Effector memory CD4-positive, alpha-beta T cell (primary cell): ENCODE data around the gene MAML3.

ENCODE experiments used
- DNase-seq, 3 donors: peaks; one replicate each; pipeline ENCODE4 v3.0.0-alpha.2; 2020
- H3K27ac ChIP-seq: 2 replicates; pipeline ENCODE4 v1.7.0; 2013; ENCODE audit warnings: mild to moderate bottlenecking, low read length, moderate library complexity; ENCODE audit not compliant: insufficient read depth, poor library complexity, severe bottlenecking
- H3K27me3 ChIP-seq: replicated peaks from 2 replicates; pipeline ENCODE4 v1.7.0; 2013; ENCODE audit warnings: mild to moderate bottlenecking, low read length; ENCODE audit not compliant: insufficient read depth, control insufficient read depth, poor library complexity, severe bottlenecking
- H3K36me3 ChIP-seq: 2 replicates; pipeline ENCODE4 v1.7.0; 2013; ENCODE audit warnings: mild to moderate bottlenecking, low read length, moderate library complexity; ENCODE audit not compliant: control insufficient read depth, insufficient read depth
- H3K4me1 ChIP-seq: 2 replicates; pipeline ENCODE4 v1.7.0; 2013; ENCODE audit warnings: low read length, mild to moderate bottlenecking; ENCODE audit not compliant: control insufficient read depth, insufficient read depth, poor library complexity, severe bottlenecking
- H3K4me3 ChIP-seq: 2 replicates; pipeline ENCODE4 v1.7.0; 2013; ENCODE audit warnings: low read length, low read depth, mild to moderate bottlenecking; ENCODE audit not compliant: insufficient read depth, poor library complexity, severe bottlenecking
- H3K9me3 ChIP-seq: 2 replicates; pipeline ENCODE4 v1.7.0; 2013; ENCODE audit warnings: mild to moderate bottlenecking, low read length, moderate library complexity; ENCODE audit not compliant: control insufficient read depth

The MAML3 gene

DNA sequence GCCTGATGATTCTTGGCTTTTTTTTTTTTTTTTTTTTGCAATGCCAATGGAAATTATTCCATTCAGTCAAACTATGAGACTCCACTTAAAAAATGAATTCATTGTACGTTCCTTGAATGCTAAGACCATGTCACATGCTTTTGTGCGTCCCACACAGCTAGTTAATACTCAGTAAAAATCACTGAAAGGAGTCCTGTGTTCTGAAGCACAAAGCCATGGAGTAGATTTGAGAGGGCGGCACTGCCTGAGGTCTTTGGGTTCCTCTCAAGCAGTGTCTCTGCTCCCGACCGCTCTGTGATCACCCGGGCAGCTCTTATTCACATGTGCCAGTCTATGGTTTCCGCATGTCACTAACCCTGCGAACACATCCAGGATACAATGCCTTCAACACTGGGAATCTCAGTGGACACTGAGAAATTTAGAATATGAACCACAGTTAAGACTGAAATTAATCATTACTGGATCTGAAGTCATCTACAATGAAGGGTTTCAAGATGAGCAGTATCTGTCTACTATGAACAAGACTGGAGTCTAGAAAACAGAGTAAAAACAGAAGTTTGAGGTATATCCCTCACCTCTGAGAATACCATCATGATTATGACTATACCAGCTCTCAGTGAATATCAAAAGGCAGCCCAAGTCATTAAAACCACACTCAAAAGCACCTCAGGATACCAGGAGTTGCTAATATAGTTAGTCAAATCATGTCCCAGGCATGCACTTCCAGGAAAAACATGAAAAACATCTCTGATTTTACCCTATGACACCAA is 295.4 kb downstream of the MAML3 start:
- Histone ChIP-seq H3K4me1 (no peaks in the 10 kb centered on the region), H3K27me3 (no peaks in the 10 kb centered on the region), H3K36me3 (no peaks in the 10 kb centered on the region), H3K4me3 (no peak overlapping the region), H3K9me3 (no peaks in the 10 kb centered on the region), H3K27ac (no peak overlapping the region)
- no peak for DNase-seq

DNA sequence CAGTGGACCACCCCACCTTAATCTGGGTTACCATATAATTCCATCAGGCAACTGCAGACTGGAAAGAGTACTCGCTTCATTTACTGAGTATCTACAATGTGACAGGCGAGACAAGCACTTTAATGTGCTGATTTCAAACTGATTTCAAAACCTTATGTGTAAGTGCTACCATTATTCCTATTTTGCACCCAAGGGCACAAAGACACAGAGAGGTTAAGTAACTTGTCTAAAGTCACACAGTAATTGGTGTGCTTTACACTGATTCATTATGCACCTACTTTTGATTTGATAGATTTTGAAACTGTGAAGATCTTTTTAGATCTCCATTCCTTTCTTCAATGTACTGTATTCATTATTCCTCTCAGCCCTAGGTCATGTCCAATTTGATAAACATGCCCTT is 296.0 kb downstream of the MAML3 start:
- no peaks in the 10 kb centered on the region for H3K27me3 ChIP-seq
- H3K36me3 ChIP-seq = no peaks in the 10 kb centered on the region
- no peak overlapping the region for H3K4me3 ChIP-seq
- H3K9me3 ChIP-seq = no peaks in the 10 kb centered on the region
- H3K4me1 ChIP-seq = no peaks in the 10 kb centered on the region
- H3K27ac ChIP-seq = no peak overlapping the region
- no peak for DNase-seq

DNA sequence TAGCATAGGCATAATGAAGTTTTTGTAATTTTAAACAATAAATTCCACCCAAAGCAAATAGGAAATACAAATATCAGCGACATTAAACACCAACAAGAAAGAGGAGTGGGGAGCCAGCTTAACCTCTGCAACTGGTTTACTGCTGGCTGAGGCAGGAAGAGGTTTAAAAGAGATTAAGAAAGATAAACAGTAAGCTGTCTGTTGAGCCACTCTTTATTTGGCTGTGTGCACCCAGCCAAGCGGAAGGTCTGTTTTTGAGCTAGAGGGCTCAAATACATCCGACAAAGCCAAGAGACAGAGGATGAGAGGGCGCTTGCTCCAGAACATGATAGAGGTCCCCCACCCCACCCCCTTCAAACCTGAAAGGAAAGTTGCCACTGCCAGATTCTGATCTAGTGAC is 297.0 kb downstream of the MAML3 start:
- DNase-seq = no peak
- H3K9me3 ChIP-seq = no peaks in the 10 kb centered on the region
- no peaks in the 10 kb centered on the region for H3K27me3 ChIP-seq
- H3K4me3 ChIP-seq = no peak overlapping the region
- H3K36me3 ChIP-seq = no peaks in the 10 kb centered on the region
- H3K4me1 ChIP-seq = no peaks in the 10 kb centered on the region
- no peak overlapping the region for H3K27ac ChIP-seq

DNA sequence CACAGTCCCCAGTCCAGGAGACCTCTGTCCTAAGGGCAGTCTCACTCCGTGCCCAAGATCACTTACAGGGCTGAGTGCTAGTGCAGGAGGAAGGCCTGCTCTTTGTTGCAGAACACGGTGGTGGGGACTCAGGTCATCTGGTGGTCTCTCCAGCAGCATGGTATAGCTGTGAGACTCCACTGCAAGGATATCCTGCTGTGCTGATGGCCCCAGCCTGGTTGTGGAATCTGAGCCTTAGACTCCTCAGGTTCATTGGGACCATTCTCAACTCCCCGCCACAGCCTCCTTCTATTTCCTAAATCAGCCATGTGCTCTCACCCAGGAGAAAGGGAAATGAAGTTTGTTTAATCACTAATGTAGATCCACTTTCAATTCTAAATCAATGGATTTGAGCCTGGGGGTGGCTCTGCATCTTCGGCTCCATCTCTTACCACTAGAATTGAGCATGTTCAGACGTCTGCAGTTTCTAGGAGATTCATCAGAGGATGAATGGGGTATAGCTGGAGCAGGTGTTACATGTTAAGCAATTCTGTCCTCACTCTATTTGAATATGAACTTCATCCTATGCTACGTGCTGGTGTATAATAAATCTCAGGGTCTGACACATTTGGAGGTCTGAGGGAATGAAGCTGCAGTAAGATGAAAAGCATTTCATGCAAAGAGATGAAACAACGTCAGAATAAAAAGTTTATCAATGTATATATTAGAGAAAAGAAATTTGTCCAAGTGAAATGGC is 299.1 kb downstream of the MAML3 start:
- DNase-seq = no peak
- Histone ChIP-seq H3K36me3 (no peaks in the 10 kb centered on the region), H3K27me3 (no peaks in the 10 kb centered on the region), H3K4me1 (no peaks in the 10 kb centered on the region), H3K27ac (no peak overlapping the region), H3K9me3 (no peaks in the 10 kb centered on the region), H3K4me3 (no peak overlapping the region)

DNA sequence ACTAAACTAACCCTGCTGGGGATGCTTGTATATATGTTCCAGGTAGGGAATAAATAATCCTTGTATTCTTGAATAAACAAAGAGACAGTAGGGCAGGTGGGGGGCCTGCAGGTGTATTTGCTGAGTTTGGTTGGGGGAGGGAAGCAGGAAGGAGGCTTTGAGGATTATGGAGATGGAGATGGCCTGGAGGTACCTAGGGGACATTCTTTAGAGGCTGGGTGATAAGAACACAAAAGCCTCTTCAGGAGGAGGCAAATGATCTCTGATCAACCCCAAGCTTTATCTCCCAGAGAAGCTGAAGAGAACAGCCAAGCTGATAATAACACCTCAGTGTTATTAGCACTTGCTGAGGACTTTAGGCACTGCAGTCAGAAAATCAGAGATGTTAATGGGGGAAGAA is 300.7 kb downstream of the MAML3 start:
- H3K4me3 ChIP-seq = no peak overlapping the region
- no peaks in the 10 kb centered on the region for H3K4me1 ChIP-seq
- H3K36me3 ChIP-seq = no peaks in the 10 kb centered on the region
- DNase-seq = no peak
- H3K27me3 ChIP-seq = no peaks in the 10 kb centered on the region
- H3K27ac ChIP-seq = no peak overlapping the region
- no peaks in the 10 kb centered on the region for H3K9me3 ChIP-seq

DNA sequence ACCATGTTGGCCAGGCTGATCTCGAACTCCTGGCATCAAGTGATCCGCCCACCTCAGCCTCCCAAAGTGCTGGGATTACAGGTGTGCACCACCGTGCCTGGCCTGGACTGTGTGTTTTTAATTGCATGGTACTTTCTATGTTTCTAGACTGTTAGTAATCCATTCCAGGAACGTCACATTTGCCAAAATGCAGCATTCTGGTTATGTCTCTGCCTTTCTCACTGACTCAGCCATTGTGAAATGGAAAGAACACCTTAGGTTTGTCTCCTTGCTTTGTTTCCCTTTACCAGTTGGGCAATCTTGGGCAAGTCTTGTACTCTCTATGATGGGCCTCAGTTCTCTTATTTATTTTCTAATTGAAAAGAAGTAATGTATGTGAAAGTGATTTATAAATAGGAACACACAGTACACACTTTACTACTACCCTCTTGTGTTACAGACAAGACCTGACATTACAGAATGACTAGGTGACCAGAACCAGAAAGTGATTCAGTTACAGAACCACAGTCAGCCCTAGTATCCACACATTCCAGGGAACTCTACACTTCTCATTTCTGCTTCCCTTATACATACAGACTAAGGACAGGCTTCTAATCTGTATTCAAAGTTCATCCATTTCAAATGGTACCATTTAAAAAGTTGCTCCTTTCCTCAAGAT is 301.2 kb downstream of the MAML3 start:
- H3K9me3 ChIP-seq = no peaks in the 10 kb centered on the region
- no peak for DNase-seq

DNA sequence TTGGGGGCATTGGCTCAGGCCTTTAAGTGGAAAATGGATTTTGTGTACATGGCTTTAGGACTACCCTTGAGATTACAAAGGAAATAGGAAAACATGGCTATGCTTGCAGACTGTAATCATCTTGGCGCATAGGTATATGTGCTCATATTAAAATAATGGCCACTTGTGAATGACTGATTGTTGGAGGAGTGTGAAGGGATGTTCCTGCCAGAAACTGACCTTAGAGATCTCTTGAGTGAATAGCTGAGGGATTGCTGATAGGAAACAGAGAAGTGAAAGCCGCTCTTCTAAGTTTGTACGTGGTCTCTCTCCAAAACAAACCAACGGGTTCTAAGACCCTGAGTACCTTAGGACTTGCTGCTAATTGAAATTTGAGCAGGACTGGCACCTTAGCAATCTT is 302.3 kb downstream of the MAML3 start:
- H3K4me3 ChIP-seq = no peak overlapping the region
- H3K9me3 ChIP-seq = no peaks in the 10 kb centered on the region
- DNase-seq = no peak
- no peak overlapping the region for H3K27ac ChIP-seq
- H3K4me1 ChIP-seq = no peaks in the 10 kb centered on the region
- no peaks in the 10 kb centered on the region for H3K27me3 ChIP-seq
- no peaks in the 10 kb centered on the region for H3K36me3 ChIP-seq

More for the DNA sequence above, 301.2 kb downstream of the MAML3 start:
- Histone ChIP-seq H3K27me3 (no peaks in the 10 kb centered on the region), H3K4me3 (no peak overlapping the region), H3K27ac (no peak overlapping the region), H3K36me3 (no peaks in the 10 kb centered on the region), H3K4me1 (no peaks in the 10 kb centered on the region)

DNA sequence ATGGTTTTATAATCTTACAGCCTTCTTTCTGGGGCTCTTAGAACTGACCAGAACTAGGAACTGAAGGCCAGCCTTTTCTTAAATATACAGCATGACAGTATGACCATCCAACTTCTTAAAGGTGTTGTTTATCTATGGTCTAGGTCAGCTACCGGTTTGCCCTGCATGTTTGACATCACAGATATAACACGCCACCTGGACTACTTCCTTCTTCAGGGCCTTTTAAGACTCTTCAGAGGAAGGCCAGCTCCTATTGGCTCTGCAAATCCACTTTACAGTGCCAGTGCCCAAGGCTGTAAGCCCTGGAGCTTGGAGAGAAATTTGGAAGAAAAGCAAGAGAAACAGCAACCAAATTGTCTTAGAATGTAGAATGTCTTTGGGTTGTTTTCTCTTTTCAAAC is 302.9 kb downstream of the MAML3 start:
- Histone ChIP-seq H3K27me3 (no peaks in the 10 kb centered on the region), H3K27ac (no peak overlapping the region), H3K4me3 (no peak overlapping the region), H3K4me1 (no peaks in the 10 kb centered on the region), H3K36me3 (no peaks in the 10 kb centered on the region), H3K9me3 (no peaks in the 10 kb centered on the region)
- no peak for DNase-seq

DNA sequence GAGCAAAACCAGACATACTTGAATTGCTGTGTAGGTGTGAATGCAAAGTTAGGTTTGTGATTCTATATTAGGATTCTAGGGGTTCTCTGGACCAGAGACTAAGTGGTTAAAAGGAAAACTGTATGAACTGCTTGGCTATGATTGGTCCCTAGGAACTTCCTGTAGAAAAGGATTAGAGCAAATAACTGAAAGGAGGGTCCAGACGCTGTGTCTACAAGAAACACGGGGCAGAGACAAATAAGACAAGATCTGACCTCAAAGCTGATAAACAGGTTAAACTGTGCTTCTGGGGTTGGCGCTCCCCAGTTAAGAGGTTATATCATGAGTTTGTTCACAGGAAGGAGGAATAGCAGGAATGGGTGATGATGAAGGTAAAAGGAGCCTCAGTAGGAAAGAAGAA is 304.8 kb downstream of the MAML3 start:
- H3K27me3 ChIP-seq = no peaks in the 10 kb centered on the region
- no peaks in the 10 kb centered on the region for H3K4me1 ChIP-seq
- no peaks in the 10 kb centered on the region for H3K9me3 ChIP-seq
- H3K4me3 ChIP-seq = no peak overlapping the region
- H3K36me3 ChIP-seq = no peaks in the 10 kb centered on the region
- no peak for DNase-seq
- no peak overlapping the region for H3K27ac ChIP-seq

DNA sequence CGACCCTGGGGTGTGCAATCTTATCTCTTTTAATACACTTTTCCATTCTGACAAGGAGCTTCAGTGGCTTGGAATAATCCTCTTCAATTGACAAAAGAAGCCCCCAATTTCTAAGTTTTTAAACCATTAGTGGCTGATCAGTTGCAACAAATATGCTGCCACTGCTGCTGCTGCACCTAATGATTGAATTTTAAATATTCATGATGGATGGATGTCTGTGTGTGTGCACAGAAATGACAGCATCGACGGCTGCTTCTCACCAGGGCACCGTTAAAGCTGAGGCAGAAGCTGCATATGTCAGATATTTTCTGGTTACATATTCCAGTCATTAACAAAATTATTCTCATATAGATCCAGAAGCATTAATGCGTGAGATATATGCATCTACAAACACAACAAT is 306.0 kb downstream of the MAML3 start:
- H3K4me3 ChIP-seq = no peak overlapping the region
- no peak for DNase-seq
- no peaks in the 10 kb centered on the region for H3K9me3 ChIP-seq
- no peaks in the 10 kb centered on the region for H3K27me3 ChIP-seq
- H3K36me3 ChIP-seq = no peaks in the 10 kb centered on the region
- no peaks in the 10 kb centered on the region for H3K4me1 ChIP-seq
- H3K27ac ChIP-seq = no peak overlapping the region
